ENCODE measurements around the gene ITGA2B.
"Not testable (repeated sequence)": the region's sequence is repeated elsewhere in the genome, so short reads cannot be mapped to it uniquely, and the experiment has no call there.

The ITGA2B gene

GRCh38 chr17:44368391-44369243 lies 20.8 kb downstream of the ITGA2B start:
- DNase-seq (ENCODE audit: low read depth) = not testable (repeated sequence)

- no peak for DNase-seq (ENCODE audit: low read depth)
Observed at GRCh38 chr17:44367231-44367979, 22.0 kb downstream of the ITGA2B start.

- DNase-seq (ENCODE audit: low read depth) = not testable (repeated sequence)
Observed at GRCh38 chr17:44365051-44365450, 24.4 kb downstream of the ITGA2B start.

GRCh38 chr17:44363613-44364159 lies 25.8 kb downstream of the ITGA2B start, which contains the start of gene FAM171A2:
TSS of gene FAM171A2 (minus strand) at chr17:44363853. CDS start at chr17:44363714, 139 bp downstream.
- no peak for DNase-seq (ENCODE audit: low read depth)

- no peak for DNase-seq (ENCODE audit: low read depth)
Observed at GRCh38 chr17:44362949-44363612, 26.4 kb downstream of the ITGA2B start.

- DNase-seq (ENCODE audit: low read depth) = no peak
Observed at GRCh38 chr17:44362459-44362948, 26.9 kb downstream of the ITGA2B start.

- DNase-seq (ENCODE audit: low read depth) = no peak
Observed at GRCh38 chr17:44361292-44362260, 27.9 kb downstream of the ITGA2B start.

- DNase-seq (ENCODE audit: low read depth) = no peak
Observed at GRCh38 chr17:44360826-44361225, 28.6 kb downstream of the ITGA2B start.

GRCh38 chr17:44360144-44360533 lies 29.3 kb downstream of the ITGA2B start:
- no peak for DNase-seq (ENCODE audit: low read depth)

- DNase-seq (ENCODE audit: low read depth) = no peak
Observed at GRCh38 chr17:44359458-44360143, 29.8 kb downstream of the ITGA2B start.

GRCh38 chr17:44359006-44359405 lies 30.4 kb downstream of the ITGA2B start:
- no peak for DNase-seq (ENCODE audit: low read depth)

GRCh38 chr17:44358066-44358465 lies 31.4 kb downstream of the ITGA2B start:
- no peak for DNase-seq (ENCODE audit: low read depth)

- DNase-seq (ENCODE audit: low read depth) = no peak
Observed at GRCh38 chr17:44356241-44356640, 33.2 kb downstream of the ITGA2B start.

- no peak for DNase-seq (ENCODE audit: low read depth)
Observed at GRCh38 chr17:44355642-44356099, 33.8 kb downstream of the ITGA2B start.

- no peak for DNase-seq (ENCODE audit: low read depth)
Observed at GRCh38 chr17:44354582-44355561, 34.6 kb downstream of the ITGA2B start.

- DNase-seq (ENCODE audit: low read depth) = no peak
Observed at GRCh38 chr17:44353672-44354331, 35.6 kb downstream of the ITGA2B start.

- DNase-seq (ENCODE audit: low read depth) = no peak
Observed at GRCh38 chr17:44352828-44353671, 36.4 kb downstream of the ITGA2B start.
